Hepatocyte (in vitro differentiated cells): Measurements from ENCODE around the gene AFAP1.

Experiments used
- CTCF ChIP-seq: fragments of 200-600 bp; sonication (generic); IDR thresholded peaks from 2 replicates; pipeline ENCODE4 v1.5.1; 2016; ENCODE audit warnings: antibody characterized with exemption, mild to moderate bottlenecking; ENCODE audit not compliant: poor library complexity
- EZH2 ChIP-seq: fragments of 200-600 bp; sonication (generic); IDR thresholded peaks from 2 replicates; pipeline ENCODE4 v1.6.1; 2016; ENCODE audit warnings: antibody characterized with exemption, mild to moderate bottlenecking, borderline replicate concordance
- EZH2phosphoT487 ChIP-seq: fragments of 200-600 bp; sonication (generic); IDR thresholded peaks from one replicate; pipeline ENCODE4 v1.6.1; 2018; ENCODE audit warnings: antibody characterized with exemption, mild to moderate bottlenecking, low read depth, moderate library complexity; ENCODE audit not compliant: unreplicated experiment, severe bottlenecking

DNA sequence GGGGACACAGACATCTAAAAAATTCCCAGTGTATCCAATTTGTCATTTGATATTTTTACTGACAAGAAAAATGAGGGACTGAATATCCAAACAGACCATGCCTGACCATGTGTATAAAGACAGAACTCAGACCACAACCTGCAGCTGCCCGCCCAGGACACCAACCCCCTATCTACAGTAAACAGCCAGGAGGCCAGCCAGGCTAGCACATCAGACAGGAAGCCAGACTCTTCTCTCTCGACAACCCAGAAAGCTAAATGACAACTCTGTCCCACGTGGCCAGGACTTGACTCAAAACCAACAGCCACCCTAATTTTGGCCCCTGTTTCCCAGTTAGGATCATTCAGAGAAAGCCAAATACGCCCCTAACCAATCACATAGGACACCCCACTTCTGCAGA is 15.1 kb downstream of the AFAP1 start:
- TF ChIP-seq CTCF (no peak), EZH2 (no peak), EZH2phosphoT487 (no peak)
